ENCODE results near the gene CEP70.
"Not testable (repeated sequence)": the region's sequence is repeated elsewhere in the genome, so short reads cannot be mapped to it uniquely, and the experiment has no call there.

CEP70 gene

GRCh38 chr3:138594150-138594934, at the start of gene CEP70:
Gene CEP70, minus strand, starts transcription at chr3:138594260. Its CDS starts 21,333 bp downstream, at chr3:138572927.
- peak; percentile 81 to 86 for DNase-seq

GRCh38 chr3:138642927-138643253, 48.8 kb upstream of the CEP70 start:
- no peak for DNase-seq

GRCh38 chr3:138642226-138642926, 48.3 kb upstream of the CEP70 start:
- DNase-seq: no peak

- DNase-seq: no peak
Observed at GRCh38 chr3:138640537-138640936, 46.5 kb upstream of the CEP70 start.

GRCh38 chr3:138638641-138639040, 44.6 kb upstream of the CEP70 start:
- DNase-seq: no peak

- DNase-seq: no peak
Observed at GRCh38 chr3:138629526-138629925, 35.5 kb upstream of the CEP70 start.

- DNase-seq: no peak
Observed at GRCh38 chr3:138625707-138626365, 31.8 kb upstream of the CEP70 start.

GRCh38 chr3:138624518-138624917, 30.5 kb upstream of the CEP70 start:
- no peak for DNase-seq

- no peak for DNase-seq
Observed at GRCh38 chr3:138620431-138620830, 26.4 kb upstream of the CEP70 start.

GRCh38 chr3:138615462-138615861, 21.4 kb upstream of the CEP70 start:
- no peak for DNase-seq

GRCh38 chr3:138609898-138610266, 15.8 kb upstream of the CEP70 start:
- DNase-seq: no peak

- peak; percentile 55 to 57 for DNase-seq
Observed at GRCh38 chr3:138608322-138609135, 14.5 kb upstream of the CEP70 start, which contains the start of gene FAIM. Gene FAIM, plus strand, starts transcription at chr3:138608771. Its CDS starts 10,956 bp downstream, at chr3:138619727.

- not testable (repeated sequence) for DNase-seq
Observed at GRCh38 chr3:138604106-138604595, 10.1 kb upstream of the CEP70 start.

GRCh38 chr3:138601661-138602060, 7.6 kb upstream of the CEP70 start:
- not testable (repeated sequence) for DNase-seq

- DNase-seq: no peak
Observed at GRCh38 chr3:138600100-138600745, 6.2 kb upstream of the CEP70 start.

- no peak for DNase-seq
Observed at GRCh38 chr3:138598534-138598933, 4.5 kb upstream of the CEP70 start.

GRCh38 chr3:138597186-138597976, 3.3 kb upstream of the CEP70 start:
- DNase-seq: not testable (repeated sequence)

GRCh38 chr3:138594935-138595610, 1.0 kb upstream of the CEP70 start:
- no peak for DNase-seq

- DNase-seq: no peak
Observed at GRCh38 chr3:138593488-138594149, 441 bp downstream of the CEP70 start.

- DNase-seq: no peak
Observed at GRCh38 chr3:138591392-138591791, 2.7 kb downstream of the CEP70 start.
